DND-41 (cell line): ENCODE results near the gene TKFC.

ENCODE experiments used
- CTCF ChIP-seq: IDR thresholded peaks from 2 replicates; pipeline ENCODE4 v1.5.1; 2012; ENCODE audit warnings: borderline replicate concordance, low read length, moderate library complexity, mild to moderate bottlenecking; ENCODE audit not compliant: poor library complexity, severe bottlenecking; ENCODE audit errors: extremely low read depth
- EZH2 ChIP-seq: IDR thresholded peaks from 3 replicates; pipeline ENCODE4 v1.6.1; 2012; ENCODE audit warnings: borderline replicate concordance, low read depth, mild to moderate bottlenecking, moderate library complexity, low read length, inconsistent platforms; ENCODE audit not compliant: severe bottlenecking

- TF ChIP-seq CTCF, result no peak
- TF ChIP-seq EZH2, result no peak
Observed at GRCh38 chr11:61368646-61369045, 35.6 kb downstream of the TKFC start.
